Loucy (cell line): Measurements from ENCODE around the gene SPOCK1.

Experiments
- H2AFZ ChIP-seq: fragments of 200-600 bp; sonication (generic); 2 replicates; pipeline ENCODE4 v1.6.0; 2016; ENCODE audit warnings: antibody characterized with exemption, mild to moderate bottlenecking, low read length, moderate library complexity
- H3F3A ChIP-seq: fragments of 200-600 bp; 2 replicates; pipeline ENCODE4 v1.6.0; 2016; ENCODE audit warnings: antibody characterized with exemption, low read depth, mild to moderate bottlenecking
- H3K27me3 ChIP-seq: fragments of 200-600 bp; sonication (generic); 2 replicates; pipeline ENCODE4 v1.6.1; 2014; ENCODE audit warnings: low read length, mild to moderate bottlenecking; ENCODE audit not compliant: insufficient read depth, poor library complexity, severe bottlenecking
- H3K36me3 ChIP-seq: fragments of 200-600 bp; sonication (generic); 2 replicates; pipeline ENCODE4 v1.6.1; 2016; ENCODE audit warnings: low read length; ENCODE audit not compliant: insufficient read depth
- H3K4me1 ChIP-seq: fragments of 200-600 bp; sonication (generic); 2 replicates; pipeline ENCODE4 v1.5.1; 2014; ENCODE audit warnings: low read length, mild to moderate bottlenecking; ENCODE audit not compliant: insufficient read depth, poor library complexity, severe bottlenecking
- H3K4me2 ChIP-seq: fragments of 200-600 bp; sonication (generic); 2 replicates; pipeline ENCODE4 v1.6.0; 2014; ENCODE audit warnings: antibody characterized with exemption, low read length, low read depth, mild to moderate bottlenecking; ENCODE audit not compliant: poor library complexity, severe bottlenecking
- H3K4me3 ChIP-seq: fragments of 200-600 bp; sonication (generic); 2 replicates; pipeline ENCODE4 v1.5.1; 2014; ENCODE audit warnings: low read length, mild to moderate bottlenecking, mixed read lengths; ENCODE audit not compliant: poor library complexity, severe bottlenecking
- H3K79me2 ChIP-seq: fragments of 200-600 bp; sonication (generic); 2 replicates; pipeline ENCODE4 v1.6.1; 2014; ENCODE audit warnings: low read length; ENCODE audit not compliant: insufficient read depth
- H3K9ac ChIP-seq: fragments of 200-600 bp; sonication (generic); 2 replicates; pipeline ENCODE4 v1.6.0; 2014; ENCODE audit warnings: mild to moderate bottlenecking, low read depth, low read length, moderate library complexity; ENCODE audit not compliant: poor library complexity, severe bottlenecking
- H3K9me2 ChIP-seq: fragments of 200-600 bp; sonication (generic); replicated peaks from 2 replicates; pipeline ENCODE4 v1.6.1; 2016; ENCODE audit warnings: low read depth, low read length, mixed read lengths
- H3K9me3 ChIP-seq: fragments of 200-600 bp; sonication (generic); 2 replicates; pipeline ENCODE4 v1.6.1; 2014; ENCODE audit warnings: mild to moderate bottlenecking, antibody characterized with exemption, low read length, low read depth; ENCODE audit not compliant: insufficient read depth
- H4K20me1 ChIP-seq: fragments of 200-600 bp; sonication (generic); 2 replicates; pipeline ENCODE4 v1.6.0; 2014; ENCODE audit warnings: antibody characterized with exemption, low read length, mild to moderate bottlenecking; ENCODE audit not compliant: insufficient read depth, poor library complexity, severe bottlenecking
- CTCF ChIP-seq: fragments of 200-600 bp; sonication (generic); conservative IDR thresholded peaks from 2 replicates; pipeline ENCODE4 v1.5.1; 2014; ENCODE audit warnings: mild to moderate bottlenecking, antibody characterized with exemption, low read length
- EZH2phosphoT487 ChIP-seq: fragments of 200-600 bp; IDR thresholded peaks from 2 replicates; pipeline ENCODE4 v1.6.1; 2018; ENCODE audit warnings: antibody characterized with exemption, mild to moderate bottlenecking, moderate library complexity, borderline replicate concordance

Gene SPOCK1

DNA sequence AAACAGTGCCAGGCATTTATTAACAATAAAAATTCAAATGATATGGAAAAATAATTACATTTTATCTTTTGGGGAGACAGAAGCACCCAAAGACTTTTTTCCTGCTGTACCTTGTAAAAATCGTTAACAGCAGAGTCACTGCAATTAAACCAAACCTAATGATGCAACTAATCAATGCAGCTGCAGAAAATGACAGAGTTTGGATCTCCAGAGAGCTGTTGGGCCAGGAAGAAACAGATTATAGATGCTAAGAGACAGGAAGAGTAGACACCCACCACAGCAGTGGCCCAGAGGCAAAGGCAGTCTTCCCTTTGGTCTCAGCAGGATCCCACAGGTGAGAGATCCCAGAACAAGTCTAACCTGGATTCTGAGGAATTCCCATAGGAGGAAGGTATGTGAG lies 53.0 kb downstream of the SPOCK1 start:
- TF ChIP-seq CTCF, result no peak
- TF ChIP-seq EZH2phosphoT487, result no peak
- Histone ChIP-seq H3K4me1 (no peaks in the 10 kb centered on the region), H3K9ac (no peak overlapping the region), H3K27me3 (no peaks in the 10 kb centered on the region), H4K20me1 (no peaks in the 10 kb centered on the region), H3F3A (no peaks in the 10 kb centered on the region), H3K4me2 (no peak overlapping the region), H3K36me3 (no peaks in the 10 kb centered on the region), H3K79me2 (no peaks in the 10 kb centered on the region), H2AFZ (no peak overlapping the region), H3K4me3 (no peak overlapping the region), H3K9me2 (no peaks in the 10 kb centered on the region), H3K9me3 (no peaks in the 10 kb centered on the region)

DNA sequence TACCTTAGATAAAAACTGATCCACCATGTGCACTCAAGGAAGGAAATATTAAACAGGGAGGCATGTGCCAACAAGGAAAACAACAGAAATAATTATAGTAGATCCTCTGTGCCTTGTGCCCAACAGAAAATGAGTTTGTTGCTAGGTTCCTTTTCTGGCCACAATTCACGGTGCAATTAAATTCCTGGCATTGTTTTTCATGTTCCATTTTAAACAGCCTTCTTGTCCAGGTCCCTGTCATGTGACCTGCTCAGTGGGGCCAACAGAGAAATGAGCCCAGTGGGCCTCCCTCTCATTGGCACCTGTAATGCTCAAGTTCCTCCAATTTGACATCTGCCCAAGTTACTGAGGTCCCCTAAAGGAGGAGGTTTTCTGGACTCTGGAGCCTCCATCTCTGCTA lies 56.5 kb downstream of the SPOCK1 start:
- Histone ChIP-seq H3K4me2 (no peak overlapping the region), H3K36me3 (no peaks in the 10 kb centered on the region), H3K9me2 (no peaks in the 10 kb centered on the region), H2AFZ (no peak overlapping the region), H3K4me3 (no peak overlapping the region), H3K9ac (no peak overlapping the region), H3K4me1 (no peaks in the 10 kb centered on the region), H4K20me1 (no peaks in the 10 kb centered on the region), H3K9me3 (no peaks in the 10 kb centered on the region), H3K27me3 (no peaks in the 10 kb centered on the region), H3K79me2 (no peaks in the 10 kb centered on the region), H3F3A (no peaks in the 10 kb centered on the region)
- TF ChIP-seq CTCF, result no peak
- no peak for TF ChIP-seq EZH2phosphoT487

DNA sequence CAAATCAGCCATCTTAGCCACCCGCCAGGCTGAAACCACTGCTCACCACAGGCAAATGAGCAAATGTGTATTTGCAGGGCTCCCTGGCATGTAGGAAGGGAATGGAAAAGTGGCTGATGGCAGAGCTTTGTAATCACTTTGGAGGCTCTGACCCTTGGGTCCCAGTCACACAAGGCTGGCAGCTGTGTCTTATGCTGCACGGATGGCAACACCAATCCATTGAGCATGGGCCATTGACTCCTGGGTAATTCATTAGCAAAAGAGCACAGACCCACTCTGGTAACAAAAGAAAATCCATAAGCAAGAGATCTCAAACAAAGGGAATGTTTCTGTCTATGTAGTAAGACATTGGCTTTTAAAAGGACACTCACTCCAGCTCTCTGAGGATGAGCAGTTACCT lies 57.6 kb downstream of the SPOCK1 start:
- Histone ChIP-seq H3K4me3 (no peak overlapping the region), H3K27me3 (no peaks in the 10 kb centered on the region), H3K4me1 (no peaks in the 10 kb centered on the region), H3K79me2 (no peaks in the 10 kb centered on the region), H2AFZ (no peak overlapping the region), H3K4me2 (no peak overlapping the region), H3K9me2 (no peaks in the 10 kb centered on the region), H4K20me1 (no peaks in the 10 kb centered on the region), H3K9me3 (no peaks in the 10 kb centered on the region), H3K9ac (no peak overlapping the region), H3F3A (no peaks in the 10 kb centered on the region), H3K36me3 (no peaks in the 10 kb centered on the region)
- TF ChIP-seq CTCF, result no peak
- no peak for TF ChIP-seq EZH2phosphoT487
